GM12864 (cell line): ENCODE results near the gene TRIM65.

Experiments used
- DNase-seq: peaks from one replicate; pipeline ENCODE4 v3.0.0-alpha.2; 2011; ENCODE audit warnings: low read depth
- H3K4me3 ChIP-seq: 2 replicates; pipeline ENCODE4 v1.5.1; 2011; ENCODE audit warnings: mild to moderate bottlenecking, low read depth, low read length, control low read depth
- CTCF ChIP-seq: IDR thresholded peaks from 2 replicates; pipeline ENCODE4 v1.5.1; 2011; ENCODE audit warnings: low read depth, mild to moderate bottlenecking, moderate library complexity, low read length, control low read depth, inconsistent platforms; ENCODE audit errors: missing control alignments

Gene TRIM65

DNA sequence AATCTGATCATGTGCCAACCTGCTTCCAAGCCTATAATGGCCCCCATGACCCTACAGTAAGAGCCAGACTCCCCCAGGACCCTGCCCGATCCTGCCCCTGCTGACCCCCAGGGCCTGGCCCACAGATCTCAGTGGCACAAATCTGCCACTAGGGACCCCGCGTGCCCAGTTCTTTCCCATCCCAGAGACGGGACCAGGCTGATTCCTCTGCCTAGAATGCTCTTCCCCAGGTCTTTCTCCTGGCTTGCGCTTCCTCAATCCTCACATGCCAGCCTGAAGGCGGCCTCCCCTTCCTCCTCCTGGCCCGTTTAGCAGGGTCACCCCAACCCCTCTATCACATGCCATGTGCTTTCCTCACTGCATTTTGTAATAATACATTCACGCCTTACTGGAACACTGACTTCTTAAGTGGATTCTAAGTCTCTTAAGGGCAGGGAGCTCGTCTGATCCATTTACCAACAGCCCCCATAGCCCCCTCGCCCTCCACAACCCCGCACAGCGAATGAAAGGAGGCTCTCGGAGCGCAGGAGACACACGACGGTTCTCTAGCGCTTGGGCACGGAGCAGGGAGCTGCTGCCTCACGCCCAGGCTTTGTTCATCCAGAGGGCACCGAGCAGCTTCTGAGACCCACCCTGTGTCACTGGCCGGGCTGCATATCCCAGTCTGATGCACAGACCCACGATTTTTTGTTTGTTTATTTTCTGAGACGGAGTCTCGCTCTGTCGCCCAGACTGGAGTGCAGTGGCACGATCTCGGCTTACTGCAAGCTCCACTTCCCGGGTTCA lies 1.2 kb downstream of the TRIM65 start:
- no peak for DNase-seq
- peak; percentile 47 for TF ChIP-seq CTCF
- H3K4me3 ChIP-seq, result peak overlapping the region; percentile 88

GRCh38 chr17:75894049-75894733 lies 2.6 kb downstream of the TRIM65 start:
- no peak for DNase-seq
- no peak for TF ChIP-seq CTCF
- no peak overlapping the region for H3K4me3 ChIP-seq

DNA sequence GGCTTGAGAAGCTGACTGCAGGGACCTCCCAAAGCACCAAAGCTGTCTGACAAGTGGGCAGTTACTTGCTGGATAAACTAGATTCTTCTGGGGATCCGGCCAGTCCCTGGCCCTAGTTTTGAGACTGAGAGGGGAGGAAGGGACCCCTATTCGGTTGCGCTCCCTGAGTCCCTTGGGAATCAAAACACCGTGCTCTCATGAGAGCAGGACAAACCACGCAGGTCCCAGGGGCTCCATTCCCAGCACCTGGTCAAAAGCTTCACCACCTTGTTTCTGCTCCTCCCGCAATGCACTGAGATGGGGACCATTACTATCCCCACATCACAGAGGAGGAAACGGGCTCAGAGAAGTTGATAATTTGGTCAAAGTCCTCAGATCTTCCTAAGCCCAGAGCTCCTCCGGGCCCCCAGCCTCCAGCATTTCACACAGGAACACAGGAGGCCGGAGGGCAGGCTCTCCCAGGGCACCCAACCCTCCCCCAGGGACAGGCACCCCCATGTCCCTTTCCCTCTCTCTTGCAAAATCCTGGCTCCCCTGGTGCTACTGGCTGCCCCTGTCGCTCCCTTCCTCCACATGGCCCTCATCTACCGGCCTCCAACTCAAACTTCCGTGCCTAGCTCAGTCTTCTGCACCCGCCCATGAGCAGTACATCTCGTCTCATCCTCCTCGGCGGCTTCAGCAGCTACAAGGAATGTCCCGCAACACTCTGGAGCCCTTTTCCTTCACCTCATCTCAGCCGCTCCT lies 3.3 kb downstream of the TRIM65 start:
- no peak overlapping the region for H3K4me3 ChIP-seq
- no peak for DNase-seq
- TF ChIP-seq CTCF, result no peak

DNA sequence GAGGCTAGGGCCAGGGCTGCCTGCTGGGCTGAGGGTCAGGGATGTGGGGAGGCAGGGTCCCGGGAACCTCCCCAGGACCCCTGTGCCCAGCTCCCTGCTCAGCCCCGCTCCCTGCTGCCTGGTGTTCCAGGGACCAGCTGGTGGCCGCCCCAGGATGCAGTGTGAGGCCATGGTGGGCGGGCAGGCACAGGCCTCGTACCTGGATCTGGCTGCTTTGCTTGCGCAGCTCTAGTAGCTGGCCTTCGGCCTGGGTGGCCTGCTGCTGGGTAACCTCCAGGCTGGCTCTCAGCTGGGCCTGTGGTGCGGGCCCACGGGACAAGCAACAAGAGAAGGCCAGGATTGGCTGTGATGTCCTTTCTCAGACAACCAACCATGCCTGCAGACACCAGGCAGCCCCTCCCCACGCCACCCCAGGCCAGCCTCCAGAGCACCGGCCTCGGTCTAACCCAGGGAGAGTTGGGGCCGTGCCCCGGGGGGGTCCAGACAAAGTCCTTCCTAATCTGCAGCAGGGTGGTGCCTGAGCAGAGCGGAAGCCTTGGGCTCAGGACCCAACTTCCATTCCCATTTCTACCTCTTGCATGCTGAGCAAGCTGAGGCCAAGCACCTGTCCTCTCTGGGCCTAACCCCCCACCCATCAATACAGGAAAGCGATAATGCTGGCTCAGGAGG lies 4.1 kb downstream of the TRIM65 start:
- DNase-seq, result no peak
- no peak for TF ChIP-seq CTCF
- no peak overlapping the region for H3K4me3 ChIP-seq

GRCh38 chr17:75891605-75892555 lies 4.9 kb downstream of the TRIM65 start:
- DNase-seq, result no peak
- no peak for TF ChIP-seq CTCF
- no peak overlapping the region for H3K4me3 ChIP-seq
